ENCODE measurements around the gene NPNT.
"Not testable (repeated sequence)": the region's sequence is repeated elsewhere in the genome, so short reads cannot be mapped to it uniquely, and the experiment has no call there.

The NPNT gene, protein sequence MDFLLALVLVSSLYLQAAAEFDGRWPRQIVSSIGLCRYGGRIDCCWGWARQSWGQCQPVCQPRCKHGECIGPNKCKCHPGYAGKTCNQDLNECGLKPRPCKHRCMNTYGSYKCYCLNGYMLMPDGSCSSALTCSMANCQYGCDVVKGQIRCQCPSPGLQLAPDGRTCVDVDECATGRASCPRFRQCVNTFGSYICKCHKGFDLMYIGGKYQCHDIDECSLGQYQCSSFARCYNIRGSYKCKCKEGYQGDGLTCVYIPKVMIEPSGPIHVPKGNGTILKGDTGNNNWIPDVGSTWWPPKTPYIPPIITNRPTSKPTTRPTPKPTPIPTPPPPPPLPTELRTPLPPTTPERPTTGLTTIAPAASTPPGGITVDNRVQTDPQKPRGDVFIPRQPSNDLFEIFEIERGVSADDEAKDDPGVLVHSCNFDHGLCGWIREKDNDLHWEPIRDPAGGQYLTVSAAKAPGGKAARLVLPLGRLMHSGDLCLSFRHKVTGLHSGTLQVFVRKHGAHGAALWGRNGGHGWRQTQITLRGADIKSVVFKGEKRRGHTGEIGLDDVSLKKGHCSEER

GRCh38 chr4:105894660-105895582 is at the start of gene NPNT:
TSS of gene NPNT (plus strand) at chr4:105895471. CDS start at chr4:105895653, 182 bp downstream.
- intact Hi-C loops (cut with DNase I) = no loop called here
- DNase-seq = peak in 28 of 42 donors; percentile 7 to 69 (median 26)

DNA sequence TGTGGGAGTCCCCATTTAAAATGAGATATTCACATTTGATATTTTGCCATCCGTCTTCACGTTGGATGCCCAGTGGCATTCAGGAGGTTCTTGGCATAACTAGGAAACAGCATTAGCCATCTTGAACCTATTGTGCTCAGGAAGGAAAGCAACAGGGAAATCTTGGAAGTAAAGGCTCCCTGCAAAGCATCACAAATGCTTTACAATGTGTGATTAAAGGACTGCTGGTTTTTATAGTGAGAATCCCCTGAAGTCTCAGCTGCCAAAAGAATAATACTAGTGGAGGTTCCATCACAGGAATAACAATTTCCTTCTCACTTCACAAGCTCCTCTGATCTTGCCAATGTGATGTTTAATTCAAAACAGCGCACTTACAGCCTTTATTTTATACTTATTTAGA is 49.7 kb upstream of the NPNT start:
- intact Hi-C loops (cut with DNase I) = no loop called here
- DNase-seq = no peak

DNA sequence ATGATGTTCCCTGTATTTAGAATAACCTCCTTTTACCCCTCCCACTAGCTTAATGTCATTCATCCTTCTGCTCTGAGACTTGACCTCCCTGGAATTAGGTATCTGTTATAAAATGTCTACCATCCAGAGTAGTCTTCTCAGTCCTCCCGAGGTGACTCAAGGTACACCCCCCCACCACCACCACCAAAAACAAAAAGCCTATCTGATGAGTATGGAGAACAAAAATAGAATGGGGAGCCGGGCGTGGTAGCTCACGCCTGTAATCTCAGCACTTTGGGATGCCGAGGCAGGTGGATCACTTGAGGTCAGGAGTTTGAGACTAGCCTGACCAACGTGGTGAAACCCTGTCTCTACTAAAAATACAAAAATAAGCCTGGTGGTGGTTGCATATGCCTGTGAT is 46.9 kb upstream of the NPNT start:
- DNase-seq; intact Hi-C loops (cut with DNase I): not testable (repeated sequence)

DNA sequence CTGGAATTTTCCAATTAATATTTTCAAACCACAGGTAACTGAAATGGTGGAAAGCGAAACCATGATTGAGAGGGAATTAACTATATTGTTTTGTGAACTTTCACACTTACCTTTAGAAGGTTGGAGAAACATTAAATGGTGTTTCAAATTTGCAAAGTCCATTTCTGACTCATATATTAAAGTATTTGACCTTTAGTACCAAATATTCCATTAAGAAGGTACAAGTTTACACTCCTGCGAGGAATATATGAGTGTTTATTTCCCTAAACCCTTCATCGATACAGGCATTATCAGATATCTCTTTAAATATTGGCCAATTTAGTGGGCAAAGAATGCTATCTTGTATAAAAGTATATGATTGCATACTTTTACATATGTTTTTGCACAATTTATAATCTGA is 44.1 kb upstream of the NPNT start:
- DNase-seq = no peak
- intact Hi-C loops (cut with DNase I) = no loop called here

DNA sequence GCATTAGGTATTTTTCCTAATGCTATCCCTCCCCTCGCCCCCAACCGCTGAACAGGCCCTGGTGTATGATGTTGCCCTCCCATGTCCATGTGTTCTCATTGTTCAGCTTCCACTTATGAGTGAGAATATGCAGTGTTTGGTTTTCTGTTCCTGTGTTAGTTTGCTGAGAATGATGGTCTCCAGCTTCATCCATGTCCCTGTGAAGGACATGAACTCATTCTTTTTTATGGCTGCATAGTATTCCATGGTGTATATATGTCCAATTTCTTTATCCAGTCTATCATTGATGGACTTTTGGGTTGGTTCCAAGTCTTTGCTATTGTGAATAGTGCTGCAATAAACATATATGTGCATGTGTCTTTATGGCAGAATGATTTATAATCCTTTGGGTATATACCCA is 43.0 kb upstream of the NPNT start:
- intact Hi-C loops (cut with DNase I); DNase-seq: not testable (repeated sequence)

GRCh38 chr4:105858466-105859040 is 36.7 kb upstream of the NPNT start:
- intact Hi-C loops (cut with DNase I) = no loop called here
- DNase-seq = no peak

DNA sequence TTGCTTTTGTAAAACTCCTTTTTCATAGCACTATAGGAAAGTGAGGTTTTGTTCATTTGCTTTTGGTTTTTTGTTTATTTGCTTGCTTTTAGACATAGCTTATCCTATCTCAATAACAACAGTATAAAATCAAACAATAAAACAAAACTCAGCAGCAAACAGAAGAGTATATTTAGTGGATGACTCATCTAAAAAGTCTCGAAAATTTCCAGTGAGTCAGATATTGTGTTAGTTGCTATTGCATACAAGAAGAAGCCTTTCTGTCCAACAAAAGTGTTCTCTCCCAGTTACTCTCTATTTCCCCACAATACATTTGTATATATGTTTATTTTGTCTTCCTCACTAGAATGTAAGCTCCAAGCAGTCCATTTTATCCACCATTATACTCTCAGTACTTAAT is 36.0 kb upstream of the NPNT start:
- intact Hi-C loops (cut with DNase I) = no loop called here
- DNase-seq = no peak

GRCh38 chr4:105870963-105871362 is 24.3 kb upstream of the NPNT start:
- DNase-seq = no peak
- intact Hi-C loops (cut with DNase I) = no loop called here

DNA sequence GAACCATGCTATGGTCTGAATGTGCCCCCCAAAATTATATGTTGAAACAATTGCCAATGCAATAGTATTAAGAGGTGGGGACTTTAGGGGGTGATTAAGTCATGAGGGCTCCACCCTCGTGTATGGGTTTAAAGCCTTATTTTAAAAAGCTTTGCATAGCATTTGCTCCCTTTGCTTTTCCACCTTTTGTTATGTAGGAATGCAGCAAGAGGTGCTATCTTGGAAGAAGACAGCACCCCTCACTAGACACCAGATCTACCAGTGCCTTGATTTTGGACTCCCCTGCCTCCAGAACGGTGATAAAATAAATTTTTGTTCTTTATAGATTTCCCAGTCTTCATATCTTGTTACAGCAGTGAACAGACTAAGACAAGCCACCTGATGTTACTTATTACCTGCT is 23.3 kb upstream of the NPNT start:
- intact Hi-C loops (cut with DNase I) = no loop called here

DNA sequence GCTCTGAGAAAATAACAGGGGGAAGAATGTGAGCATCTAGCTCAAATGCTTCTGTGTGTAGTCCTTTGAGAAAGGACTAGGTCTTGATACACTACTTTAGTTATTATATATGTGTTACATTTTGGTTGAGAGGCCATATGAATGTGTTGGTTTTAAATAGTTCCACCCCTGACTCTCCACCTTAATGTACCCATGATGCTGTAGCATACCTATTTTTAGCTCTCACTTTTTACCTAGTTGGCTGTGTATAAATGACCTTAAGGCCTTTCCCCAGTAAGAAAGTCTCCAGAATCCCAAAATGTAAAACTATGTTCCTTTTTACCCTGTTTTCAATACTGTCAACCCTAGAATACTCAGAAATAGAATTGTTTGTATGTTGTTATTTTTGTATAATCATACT is 20.0 kb upstream of the NPNT start:
- no peak for DNase-seq
- intact Hi-C loops (cut with DNase I) = no loop called here

More for the DNA sequence above, 23.3 kb upstream of the NPNT start:
- no peak for DNase-seq

- DNase-seq = no peak
- intact Hi-C loops (cut with DNase I) = no loop called here
Measured at GRCh38 chr4:105878668-105879067, 16.6 kb upstream of the NPNT start.

GRCh38 chr4:105887508-105887907 is 7.8 kb upstream of the NPNT start:
- intact Hi-C loops (cut with DNase I) = no loop called here
- DNase-seq = no peak

GRCh38 chr4:105895583-105896460 is 551 bp downstream of the NPNT start:
- intact Hi-C loops (cut with DNase I) = no loop called here
- peak in 36 of 42 donors; percentile 6 to 72 (median 40) for DNase-seq

GRCh38 chr4:105896461-105896942 is 1.2 kb downstream of the NPNT start:
- intact Hi-C loops (cut with DNase I) = no loop called here
- DNase-seq = peak in 1 of 42 donors; percentile 20

GRCh38 chr4:105896984-105897775 is 1.9 kb downstream of the NPNT start:
- peak in 3 of 42 donors; percentile 8 to 37 (median 19) for DNase-seq
- intact Hi-C loops (cut with DNase I) = no loop called here

DNA sequence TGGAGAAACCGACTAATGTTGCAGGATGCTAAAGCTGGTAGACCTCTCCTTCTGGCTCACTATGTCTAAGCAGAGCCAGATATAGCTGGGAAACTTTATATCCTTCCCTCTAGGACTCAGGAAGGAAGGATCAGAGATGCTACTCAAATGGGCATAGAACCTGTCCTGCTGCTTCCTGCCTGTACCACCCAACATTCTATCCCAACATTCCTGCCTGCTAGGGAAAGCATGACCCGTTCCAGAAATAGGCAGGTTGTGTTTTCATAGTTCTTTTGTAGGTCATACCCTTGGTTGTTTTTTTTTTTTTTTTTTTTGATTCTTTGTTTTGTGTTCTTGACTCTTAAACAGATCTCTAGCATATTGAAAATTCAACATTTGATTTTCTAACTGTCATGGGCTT is 5.3 kb downstream of the NPNT start:
- no peak for DNase-seq

DNA sequence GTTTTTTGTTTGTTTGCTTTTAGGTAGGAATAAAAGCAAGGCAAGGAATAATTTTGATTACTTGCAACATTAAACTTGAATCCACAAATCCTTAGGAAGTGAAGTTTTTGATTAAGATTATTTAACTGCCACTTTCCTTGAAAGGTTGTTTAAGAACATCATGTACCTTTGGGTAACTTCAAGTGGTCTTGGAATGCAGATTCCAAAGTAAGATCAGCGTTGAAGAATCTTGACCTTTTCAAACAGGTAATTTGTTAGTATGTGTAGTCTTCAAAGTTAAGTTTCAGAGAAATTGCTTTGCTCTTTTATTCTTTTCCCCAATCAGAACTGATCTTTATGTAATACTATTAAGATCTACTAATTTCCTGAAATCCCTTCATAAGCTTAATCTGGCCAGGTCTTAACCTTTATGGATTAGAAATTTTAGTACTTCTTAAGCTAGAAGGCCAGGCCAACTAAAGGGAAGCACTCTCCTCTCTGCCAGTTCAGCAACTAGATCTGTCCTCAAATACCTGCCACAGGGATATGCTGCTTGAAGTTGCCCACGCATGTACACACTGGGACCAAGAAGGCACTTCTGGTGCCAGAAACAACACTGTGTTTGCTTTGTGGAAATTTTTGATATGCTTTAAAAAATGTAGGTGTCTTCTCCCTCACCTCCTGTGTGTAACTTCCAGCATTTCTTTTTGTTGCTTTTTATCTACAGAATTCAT is 7.4 kb downstream of the NPNT start:
- no peak for DNase-seq
- intact Hi-C loops (cut with DNase I) = no loop called here

More for the DNA sequence above, 5.3 kb downstream of the NPNT start:
- intact Hi-C loops (cut with DNase I) = no loop called here
